Stimulated activated CD4-positive, alpha-beta T cell treated with anti-CD3 and anti-CD28 coated beads, Interleukin-2, amount 100 ng/mL, for 4 hours (primary cell): ENCODE measurements around the gene DHDH.
A peak's percentile ranks its signal among the peaks of the same experiment; 100 is the strongest.
"Not testable (repeated sequence)": the region's sequence is repeated elsewhere in the genome, so short reads cannot be mapped to it uniquely, and the experiment has no call there.

Experiments
- DNase-seq: peaks from one replicate; pipeline ENCODE4 v3.0.0-alpha.2; 2020; ENCODE audit warnings: low read depth

The DHDH gene

DNA sequence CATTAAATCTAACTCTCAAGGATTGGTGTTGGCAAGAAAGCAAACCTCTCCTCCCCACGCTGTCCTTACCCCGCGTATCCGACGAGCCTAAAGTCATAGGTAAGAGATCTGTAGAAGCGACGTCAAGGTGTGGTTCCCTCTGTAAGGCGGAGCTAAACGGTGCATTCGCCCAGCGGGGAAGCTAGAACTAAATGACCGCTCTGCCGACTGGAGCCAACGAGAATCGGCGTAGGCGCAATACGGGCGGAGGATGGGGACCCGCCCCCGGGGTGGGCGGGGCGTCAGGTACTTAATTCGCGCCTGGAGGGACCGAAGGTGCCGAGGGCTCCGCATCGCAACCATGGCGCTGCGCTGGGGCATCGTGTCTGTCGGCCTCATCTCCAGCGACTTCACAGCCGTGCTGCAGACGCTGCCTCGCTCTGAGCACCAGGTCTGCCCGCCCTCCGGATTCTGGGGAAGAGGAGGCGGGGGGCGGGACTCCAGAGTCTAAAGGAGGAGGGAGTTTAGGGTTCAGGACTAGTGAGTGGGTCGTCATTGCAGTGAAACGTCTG, at the start of gene DHDH:
DHDH (plus strand) TSS at position 318 of the 551 bp plus-strand sequence; CDS start at position 341, 23 bp downstream.
- peak; percentile 70 for DNase-seq

DNA sequence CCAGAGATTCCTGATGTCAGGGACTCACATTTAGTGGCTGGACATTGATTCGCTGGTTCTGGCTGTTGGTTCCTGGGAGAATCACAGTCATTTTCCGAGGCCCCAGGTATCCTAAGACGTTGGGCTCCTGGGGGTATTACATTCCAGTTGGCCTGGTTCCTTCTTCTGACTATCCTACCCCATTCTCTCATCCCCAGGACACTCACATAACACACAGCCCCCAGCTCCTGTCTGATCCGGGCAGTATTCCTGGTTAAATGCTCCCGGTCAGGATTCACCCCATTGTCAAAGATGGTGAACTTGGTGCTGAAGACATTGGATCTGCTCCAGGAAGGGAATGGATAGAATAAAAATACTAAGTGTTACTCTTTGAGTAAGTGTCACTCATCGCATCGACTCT, 49.8 kb upstream of the DHDH start:
- no peak for DNase-seq

DNA sequence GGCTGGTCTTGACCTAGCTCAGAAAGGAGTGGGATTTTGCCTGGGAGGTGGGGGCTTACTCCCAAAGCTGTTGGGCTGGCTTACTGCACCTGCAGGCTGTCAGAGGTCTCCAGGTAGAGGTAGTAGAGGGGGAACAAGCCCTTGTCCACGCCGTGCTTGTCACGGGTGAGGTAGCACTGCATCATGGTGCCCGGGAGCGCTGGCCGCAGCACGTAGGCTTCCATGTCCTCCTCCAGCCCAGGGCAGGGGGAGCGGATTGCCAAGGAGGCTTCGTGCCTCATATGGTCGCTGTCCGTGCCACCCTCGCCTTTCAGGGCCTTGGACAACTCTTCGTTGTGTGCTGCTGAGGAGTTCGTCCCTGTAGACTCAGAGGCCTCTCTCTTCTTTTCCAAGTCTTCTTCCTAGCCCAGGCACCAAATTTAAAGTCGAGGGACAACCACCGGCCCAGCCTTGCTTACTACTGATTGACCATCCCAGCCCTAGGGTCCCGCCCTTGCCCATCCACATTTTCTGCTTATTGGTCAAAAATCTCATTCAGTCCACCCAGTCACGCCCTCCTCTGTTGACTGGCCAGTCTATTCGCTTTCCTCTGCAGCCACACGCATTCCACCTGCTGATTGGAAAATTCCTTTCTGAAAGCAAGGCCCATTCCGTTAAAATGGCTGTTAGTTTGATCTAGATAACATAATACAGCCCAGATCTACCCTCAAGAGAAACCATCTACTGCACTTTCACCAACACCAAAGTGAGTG, 45.5 kb upstream of the DHDH start:
- DNase-seq = no peak

DNA sequence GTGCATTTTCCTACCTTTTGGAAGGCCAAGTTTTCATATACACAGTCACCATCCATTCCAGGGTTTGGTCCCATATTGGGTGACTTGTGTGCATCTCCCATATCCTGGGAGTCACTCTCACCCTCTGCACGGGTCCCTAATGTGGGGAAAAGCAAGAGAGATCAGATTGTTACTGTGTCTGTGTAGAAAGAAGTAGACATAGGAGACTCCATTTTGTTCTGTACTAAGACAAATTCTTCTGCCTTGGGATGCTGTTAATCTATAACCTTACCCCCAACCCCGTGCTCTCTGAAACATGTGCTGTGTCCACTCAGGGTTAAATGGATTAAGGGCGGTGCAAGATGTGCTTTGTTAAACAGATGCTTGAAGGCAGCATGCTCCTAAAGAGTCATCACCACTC, 44.0 kb upstream of the DHDH start:
- not testable (repeated sequence) for DNase-seq

DNA sequence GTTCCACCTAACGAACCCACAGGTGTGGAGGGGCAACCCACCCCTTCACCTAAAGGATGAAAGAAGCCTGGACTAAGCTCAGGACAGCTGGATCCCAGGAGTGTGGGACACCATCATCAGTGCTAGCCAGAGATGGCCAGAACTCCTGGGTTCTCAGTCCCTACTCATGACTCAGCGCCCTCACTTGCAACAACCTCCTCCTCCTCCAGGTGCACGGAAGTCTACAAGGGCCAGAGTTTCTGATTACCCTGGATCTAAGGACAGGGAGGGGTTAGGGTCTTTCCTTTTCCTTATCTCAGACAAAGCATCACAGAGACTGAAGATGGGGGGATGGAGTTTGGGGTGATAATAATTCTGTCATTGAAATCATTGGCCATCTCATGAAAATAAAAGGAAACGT, 42.9 kb upstream of the DHDH start:
- DNase-seq = no peak

DNA sequence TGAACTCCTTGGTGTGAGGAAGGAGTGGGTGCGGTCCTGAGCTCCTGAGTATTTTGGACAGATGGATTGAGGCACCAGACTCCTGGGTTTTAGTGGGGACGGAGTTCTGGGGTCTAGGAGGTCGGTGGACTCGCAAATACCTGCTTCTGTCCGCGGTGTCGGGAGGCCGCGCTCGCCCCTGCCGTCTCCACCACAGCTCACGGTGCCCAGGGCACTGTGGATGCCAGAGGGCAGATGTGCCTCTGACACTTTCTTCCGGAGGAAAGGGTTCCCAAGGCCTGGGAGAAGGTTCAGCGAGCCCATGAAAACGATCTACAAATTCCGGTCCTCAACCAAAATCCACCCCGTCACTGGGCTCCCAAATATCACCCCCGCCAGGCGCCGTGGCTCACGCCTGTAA, 38.3 kb upstream of the DHDH start:
- no peak for DNase-seq

DNA sequence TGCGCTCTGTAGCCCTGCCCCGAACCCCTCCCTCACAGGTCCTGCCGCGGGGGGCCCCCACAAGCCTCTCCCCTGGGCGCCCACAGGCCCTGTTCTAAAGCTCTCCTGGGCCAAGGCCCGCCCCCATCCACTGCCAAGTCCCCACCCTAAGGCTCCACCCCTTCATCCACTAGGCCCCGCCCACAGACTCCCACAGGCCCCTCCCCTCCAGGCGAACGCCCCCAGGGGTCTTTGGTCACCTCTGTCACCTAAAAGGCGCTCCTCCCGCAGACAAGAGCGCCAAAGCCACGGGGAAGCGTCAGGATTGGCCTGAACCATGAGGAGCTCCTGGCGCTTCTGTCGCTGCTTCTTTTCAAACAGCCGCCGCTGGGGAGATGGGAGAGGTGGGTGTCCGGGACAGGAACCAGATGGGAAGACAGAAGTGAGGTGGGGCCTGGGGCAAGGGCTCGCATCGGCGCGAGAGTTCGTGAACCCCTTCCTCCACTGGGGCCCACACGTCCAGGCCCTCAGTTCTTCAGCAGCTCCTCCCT, 37.2 kb upstream of the DHDH start:
- peak; percentile 37 for DNase-seq

DNA sequence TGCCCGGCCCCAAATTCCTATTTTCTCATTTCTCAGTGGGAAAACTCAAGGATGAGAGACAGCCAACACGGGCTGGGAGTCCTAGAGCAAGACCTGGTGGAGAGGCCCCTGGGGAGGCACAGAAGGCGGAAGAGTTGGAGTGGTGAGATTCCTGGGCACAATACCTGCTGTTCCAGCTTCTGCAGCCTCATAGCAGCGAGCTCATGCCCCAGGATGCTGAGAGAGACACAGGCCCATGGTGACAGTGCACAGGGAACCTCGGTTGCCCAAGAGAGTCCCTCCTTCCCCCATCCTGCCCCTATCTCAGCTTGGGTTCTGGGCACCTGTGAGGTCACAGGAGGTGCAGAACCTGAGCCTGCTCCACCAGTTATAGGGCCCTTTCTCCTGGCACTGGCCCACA, 36.3 kb upstream of the DHDH start:
- DNase-seq = no peak

DNA sequence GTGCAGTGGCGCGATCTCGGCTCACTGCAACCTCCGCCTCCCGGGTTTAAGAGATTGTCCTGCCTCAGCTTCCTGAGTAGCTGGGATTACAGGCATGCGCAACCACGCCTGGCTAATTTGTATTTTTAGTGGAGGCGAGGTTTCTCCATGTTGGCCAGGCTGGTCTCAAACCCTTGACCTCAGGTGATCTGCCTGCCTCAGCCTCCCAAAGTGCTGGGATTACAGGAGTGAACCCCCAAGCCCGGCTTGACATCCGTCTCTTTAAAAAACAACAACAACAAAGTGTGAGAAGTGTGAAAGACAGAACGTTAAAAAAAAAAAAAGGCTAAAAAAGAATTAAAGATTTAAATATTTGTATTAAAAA, 34.1 kb upstream of the DHDH start:
- DNase-seq = not testable (repeated sequence)

DNA sequence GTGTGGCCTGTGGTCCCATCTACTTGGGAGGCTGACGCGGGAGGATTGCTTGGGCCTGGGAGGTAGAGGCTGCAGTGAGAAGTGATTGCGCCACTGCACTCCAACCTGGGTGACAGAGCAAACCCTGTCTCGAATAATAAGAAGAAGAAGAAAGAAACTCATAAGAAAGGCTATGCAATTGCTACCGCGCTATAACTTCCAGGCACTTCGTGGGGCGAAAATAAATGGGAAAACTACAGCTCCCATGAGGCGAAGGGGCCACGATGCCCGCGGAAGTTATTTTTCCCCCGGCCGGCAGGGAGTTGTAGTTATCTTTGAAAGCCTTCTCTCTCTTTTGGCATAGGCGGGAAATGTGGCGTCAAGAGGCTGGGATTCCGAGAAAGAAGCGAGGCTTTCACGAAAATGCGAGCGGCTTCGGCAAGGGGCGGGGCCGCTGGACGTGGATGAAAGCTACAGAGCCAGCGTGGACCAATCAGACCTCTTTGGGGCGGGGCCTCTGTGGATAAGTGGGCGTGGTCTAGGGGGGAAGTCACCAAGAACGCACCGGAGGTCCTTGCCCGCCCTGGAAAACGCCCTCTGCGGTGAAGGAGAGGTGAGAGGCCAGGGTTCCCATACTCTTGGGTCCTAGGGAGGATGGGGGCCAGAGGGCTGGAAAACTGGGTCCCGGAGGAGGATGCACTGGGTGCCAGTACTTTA, 33.6 kb upstream of the DHDH start, which contains the start of gene NUCB1:
NUCB1 (plus strand) TSS at position 532 of the 696 bp plus-strand sequence. CDS start 485 bp downstream, outside the sequence.
- DNase-seq = peak; percentile 99

DNA sequence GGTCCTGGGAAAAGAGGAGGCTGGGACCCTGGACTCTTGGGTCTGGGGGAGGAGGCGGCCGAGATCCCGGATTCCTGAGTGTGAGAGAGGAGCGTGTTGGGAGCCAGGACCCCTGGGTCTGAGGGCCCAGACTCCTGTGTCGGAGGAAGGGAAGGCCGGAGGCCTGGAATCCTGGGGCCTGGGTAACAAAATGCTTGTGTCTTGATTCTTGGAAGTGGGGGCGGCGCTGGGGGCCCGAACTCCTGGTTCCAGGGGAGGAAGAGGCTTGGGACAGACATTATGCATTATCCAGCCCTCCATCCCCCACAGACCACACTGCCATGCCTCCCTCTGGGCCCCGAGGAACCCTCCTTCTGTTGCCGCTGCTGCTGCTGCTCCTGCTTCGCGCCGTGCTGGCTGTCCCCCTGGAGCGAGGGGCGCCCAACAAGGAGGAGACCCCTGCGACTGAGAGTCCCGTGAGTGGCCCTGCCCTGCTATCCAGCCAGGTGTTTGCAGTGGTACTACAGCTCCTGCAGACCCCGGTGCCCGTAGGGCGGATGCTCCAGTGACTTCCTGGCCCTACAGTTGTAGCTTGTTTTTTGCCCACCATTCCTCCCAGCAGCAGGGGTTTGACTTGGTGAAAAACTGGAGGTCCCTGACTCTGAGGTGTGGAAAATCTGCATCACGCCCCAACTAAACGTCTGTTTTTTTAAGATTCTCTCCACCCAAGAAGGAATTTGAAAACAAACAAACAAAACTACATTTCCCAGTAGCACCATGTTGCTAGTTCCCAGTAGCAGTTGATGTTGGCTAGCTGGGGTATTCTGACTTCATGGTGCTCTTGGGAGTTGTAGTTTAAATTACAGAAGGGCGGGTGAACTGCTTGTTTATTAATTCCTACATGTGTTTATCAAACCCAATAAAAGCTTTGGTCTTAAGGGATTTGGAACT, 32.8 kb upstream of the DHDH start:
- DNase-seq = no peak

DNA sequence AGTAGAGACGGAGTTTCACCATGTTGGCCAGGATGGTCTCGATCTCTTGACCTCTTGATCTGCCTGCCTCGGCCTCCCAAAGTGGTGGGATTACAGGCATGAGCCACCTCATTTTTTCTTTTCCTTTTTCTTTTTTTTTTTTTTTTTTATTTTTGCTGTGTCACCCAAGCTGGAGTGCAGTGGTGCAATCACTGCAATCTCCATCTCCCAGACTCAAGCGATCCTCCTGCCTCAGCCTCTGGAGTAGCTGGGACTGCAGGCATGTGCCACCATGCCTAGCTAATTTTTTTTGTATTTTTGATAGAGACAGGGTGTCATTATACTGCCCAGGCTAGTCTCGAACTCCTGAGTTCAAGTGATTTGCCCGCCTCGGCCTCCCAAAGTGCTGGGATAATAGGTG, 31.2 kb upstream of the DHDH start:
- not testable (repeated sequence) for DNase-seq

DNA sequence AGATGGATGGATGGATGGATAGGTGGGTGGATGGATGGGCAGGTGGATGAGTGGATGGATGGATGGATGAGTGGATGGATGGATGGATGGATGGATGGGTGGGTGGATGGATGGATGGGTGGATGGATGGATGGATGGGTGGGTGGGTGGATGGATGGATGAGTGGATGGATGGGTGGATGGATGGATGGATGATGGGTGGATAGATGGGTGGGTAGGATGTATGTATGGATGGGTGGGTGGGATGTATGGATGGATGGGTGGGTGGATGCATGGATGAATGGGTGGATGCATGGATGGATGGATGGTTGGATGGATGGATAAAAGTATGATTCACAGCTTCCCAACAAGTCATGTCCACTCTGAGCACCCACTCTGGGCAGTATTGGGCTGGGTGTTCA, 29.7 kb upstream of the DHDH start:
- not testable (repeated sequence) for DNase-seq

DNA sequence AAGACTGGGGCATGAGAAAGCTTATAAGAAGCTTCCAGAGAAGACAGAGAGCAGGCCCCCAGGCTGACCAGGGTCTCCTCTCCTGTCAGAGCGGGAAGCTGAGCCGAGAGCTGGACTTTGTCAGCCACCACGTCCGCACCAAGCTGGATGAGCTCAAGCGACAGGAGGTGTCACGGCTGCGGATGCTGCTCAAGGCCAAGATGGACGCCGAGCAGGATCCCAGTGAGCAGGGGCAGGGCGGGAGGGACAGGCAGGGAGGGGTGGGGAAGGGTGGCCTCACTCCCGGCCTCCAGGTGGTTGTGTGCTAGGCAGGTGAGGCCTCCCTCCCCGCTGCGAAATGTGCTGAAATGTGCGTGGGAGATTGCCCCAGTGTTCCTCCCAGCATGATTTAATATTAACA, 27.8 kb upstream of the DHDH start:
- no peak for DNase-seq

DNA sequence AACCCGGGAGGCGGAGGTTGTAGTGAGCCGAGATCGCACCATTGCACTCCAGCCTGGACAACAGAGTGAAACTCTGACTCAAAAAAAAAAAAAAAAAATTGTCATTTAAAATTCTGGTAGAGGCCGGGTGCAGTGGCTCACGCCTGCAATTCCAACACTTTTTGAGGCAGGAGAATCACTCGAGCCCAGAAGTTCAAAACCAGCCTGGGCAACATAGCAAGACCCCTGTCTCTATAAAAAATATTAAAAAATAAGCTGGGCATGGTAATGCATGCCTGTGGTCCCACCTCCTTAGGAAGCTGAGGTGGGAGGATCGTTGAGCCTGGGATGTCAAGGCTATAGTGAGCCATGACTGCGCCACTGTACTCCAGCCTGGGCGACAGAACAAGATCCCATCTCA, 27.2 kb upstream of the DHDH start:
- no peak for DNase-seq

DNA sequence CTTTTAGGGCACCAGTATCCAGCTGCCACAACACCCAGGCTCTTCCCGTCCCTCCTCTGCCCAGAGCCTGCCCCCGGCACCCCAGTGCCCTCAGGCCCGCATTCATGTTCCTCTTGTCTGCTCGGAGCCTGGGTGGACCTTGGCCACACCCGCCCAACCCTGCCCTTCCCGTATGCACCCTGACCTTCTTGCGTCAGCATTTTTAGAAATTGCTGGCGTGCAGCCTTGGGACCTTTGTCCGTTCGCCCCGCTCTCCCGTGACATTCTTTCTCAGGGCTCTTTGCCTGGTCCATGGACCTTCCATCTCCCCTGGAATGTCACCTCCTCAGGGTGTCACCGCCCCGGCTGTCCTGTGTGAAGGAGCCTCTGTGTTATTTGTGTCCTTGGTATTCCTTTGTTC, 25.8 kb upstream of the DHDH start:
- no peak for DNase-seq

DNA sequence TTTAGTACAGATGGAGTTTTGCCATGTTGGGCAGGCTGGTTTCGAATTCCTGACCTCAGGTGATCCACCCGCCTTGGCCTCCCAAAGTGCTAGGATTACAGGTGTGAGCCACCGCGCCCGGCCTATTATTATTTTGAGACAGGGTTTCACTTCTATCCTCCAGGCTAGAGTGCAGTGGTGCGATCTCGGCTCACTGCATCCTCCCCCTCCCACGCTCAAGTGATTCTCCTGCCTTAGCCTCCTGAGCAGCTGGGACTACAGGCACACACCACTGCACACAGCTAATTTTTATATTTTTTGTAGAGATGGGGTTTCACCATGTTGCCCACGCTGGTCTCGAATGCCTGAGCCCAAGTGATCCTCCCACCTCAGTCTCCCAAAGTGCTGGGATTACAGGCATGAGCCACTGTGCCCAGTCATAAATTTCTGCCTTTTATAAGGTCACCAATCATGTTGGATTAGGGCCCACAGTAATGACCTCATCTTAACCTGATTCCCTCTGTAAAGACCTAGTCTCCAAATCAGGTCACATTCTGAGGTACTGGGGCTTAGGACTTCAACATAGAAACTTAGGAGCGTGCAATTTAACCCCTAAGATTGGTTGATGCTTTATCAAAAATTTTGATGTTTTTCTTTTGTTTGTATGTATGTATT, 23.9 kb upstream of the DHDH start:
- DNase-seq = not testable (repeated sequence)

DNA sequence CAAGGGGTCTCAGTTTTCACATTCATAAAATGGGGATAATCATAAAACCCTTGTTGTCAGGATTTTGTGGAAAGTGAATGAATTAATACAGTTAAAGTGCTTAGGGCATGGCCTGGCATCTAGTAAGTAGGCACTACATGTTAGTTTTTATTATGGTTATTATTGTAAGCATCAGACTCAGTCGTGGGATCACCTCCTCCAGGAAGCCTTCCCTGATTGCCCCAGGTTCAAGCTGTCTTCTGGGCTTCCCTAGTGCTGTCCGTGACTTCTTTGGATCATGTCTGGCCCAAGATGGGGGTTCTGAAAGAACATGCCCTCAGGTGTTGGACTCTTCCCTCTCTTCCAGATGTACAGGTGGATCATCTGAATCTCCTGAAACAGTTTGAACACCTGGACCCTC, 22.7 kb upstream of the DHDH start:
- no peak for DNase-seq

DNA sequence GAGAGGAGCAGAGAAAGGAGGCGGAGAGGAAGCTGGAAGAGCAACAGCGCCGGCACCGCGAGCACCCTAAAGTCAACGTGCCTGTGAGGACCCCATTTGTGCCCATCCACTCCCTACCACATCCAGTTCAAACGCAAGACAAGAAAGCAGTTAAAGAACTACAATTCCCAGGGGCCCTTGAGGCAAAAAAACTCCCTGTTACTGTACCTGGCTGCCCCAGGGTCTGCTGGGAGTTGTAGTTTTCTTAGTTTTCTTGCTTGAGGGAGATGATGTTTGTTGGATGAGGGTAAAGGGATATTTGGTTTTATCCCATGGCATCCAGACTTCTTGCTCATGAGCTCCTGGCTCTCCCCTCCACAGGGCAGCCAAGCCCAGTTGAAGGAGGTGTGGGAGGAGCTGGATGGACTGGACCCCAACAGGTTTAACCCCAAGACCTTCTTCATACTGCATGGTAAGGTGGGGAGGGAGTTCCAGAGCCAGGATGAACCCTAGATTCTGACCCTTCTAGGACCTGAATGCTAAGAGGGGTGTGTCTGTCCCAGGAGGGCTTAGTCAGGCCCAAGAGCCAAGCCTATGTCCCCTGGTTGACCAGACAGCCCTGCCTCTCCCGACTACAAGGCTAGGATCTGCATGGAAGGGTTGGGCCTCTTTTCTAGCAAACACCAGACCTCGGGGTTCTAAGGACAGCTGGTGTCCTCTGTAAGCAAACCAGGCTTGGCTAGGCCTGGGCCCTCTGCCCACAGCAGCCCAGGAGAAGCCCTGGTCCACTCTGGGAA, 20.2 kb upstream of the DHDH start:
- DNase-seq = no peak

DNA sequence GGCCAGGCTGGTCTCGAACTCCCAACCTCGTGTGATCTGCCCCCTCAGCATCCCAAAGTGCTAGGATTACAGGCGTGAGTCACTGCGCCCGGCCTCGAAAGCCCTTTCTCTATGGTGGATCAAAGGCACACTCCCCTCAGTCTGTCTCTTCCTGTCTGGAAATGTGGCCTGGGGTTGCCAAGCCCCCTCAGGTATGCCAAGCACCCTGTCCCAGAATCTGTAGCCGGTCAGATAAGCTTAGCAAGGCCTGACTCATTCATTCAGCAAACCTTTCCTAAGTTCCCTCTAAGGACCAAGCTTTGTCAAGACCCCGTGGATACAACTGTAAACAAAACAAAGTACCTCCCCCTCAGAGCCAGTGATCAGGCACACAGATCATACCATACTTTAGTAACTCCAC, 19.3 kb upstream of the DHDH start:
- DNase-seq = no peak

DNA sequence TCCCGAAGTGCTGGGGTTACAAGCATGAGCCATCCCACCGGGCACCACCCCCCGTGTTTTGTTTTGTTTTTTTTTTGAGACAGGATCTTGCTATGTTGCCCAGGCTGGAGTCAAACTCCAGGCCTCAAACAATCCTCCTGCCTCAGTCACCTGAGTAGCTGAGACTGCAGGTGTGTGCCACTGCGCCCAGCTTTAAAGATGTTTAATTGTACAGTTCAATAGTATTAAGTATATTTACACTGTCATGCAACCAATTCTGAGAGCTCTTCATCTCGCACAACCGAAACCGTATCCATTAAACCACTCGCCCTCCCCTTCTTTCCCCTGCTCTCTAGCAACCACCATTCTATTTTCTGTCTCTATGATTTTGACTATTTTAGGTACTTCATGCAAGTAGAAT, 17.7 kb upstream of the DHDH start:
- no peak for DNase-seq
